GM21367 (cell line): ENCODE results near the gene ARL4D.
"Not testable (repeated sequence)": the region's sequence is repeated elsewhere in the genome, so short reads cannot be mapped to it uniquely, and the experiment has no call there.

Experiments used
- ATAC-seq: cut with Tn5 transposase; IDR thresholded peaks from one replicate; pipeline ENCODE4 v1.9.1; 2021; ENCODE audit not compliant: unreplicated experiment

ARL4D gene

GRCh38 chr17:43419375-43419882 is 20.6 kb downstream of the ARL4D start:
- not testable (repeated sequence) for ATAC-seq

GRCh38 chr17:43423777-43424455 is 25.1 kb downstream of the ARL4D start:
- no peak for ATAC-seq

DNA sequence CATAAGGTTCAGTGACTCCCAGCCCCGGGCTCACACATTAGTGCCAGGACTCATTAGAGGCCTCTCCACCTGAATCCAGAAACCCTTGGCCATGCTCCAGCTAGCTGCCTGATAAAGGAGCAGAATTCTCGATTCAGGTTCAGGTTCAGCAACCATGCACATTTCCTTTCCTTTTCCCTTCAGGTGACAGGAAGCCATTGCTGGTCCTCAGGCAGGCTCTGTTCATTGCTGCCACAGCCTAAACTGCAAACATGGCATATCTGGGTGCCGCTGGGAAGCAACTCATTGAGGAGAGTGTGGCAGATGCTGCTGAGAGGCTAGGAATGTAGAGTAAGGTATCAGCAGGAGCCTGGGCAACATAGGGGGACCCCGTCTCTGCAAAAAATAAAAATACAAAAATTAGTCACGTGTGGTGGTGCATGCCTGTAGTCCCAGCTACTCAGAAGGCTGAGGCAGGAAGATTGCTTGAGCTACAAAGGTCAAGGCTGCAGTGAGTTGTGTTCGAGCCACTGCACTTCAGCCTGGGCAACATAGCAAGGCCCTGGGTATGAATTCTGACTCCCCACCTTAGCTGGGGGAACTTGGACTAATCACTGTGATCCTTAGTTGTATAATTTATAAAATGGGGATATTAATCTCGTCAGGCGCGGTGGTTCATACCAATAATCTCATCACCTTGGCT is 28.7 kb downstream of the ARL4D start:
- no peak for ATAC-seq

DNA sequence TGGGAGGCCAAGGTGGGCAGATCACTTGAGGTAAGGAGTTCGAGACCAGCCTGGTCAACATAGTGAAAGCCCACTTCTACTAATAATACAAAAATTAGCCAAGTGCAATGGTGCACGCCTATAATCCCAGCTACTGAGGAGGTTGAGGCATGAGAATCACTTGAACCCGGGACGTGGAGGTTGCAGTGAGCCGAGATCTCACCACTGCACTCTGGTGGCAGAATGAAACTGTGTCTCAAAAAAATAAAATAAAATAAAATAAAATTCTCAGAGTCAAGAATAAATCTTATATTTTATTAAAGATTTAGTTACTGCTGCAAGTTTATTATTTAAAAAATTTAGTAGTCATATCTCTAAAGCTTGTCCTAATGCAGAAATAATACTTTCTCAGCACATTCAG is 29.7 kb downstream of the ARL4D start:
- ATAC-seq: no peak

- ATAC-seq: no peak
Observed at GRCh38 chr17:43430936-43431713, 32.3 kb downstream of the ARL4D start.

- ATAC-seq: no peak
Observed at GRCh38 chr17:43431714-43432523, 33.1 kb downstream of the ARL4D start.

GRCh38 chr17:43434902-43435319 is 36.1 kb downstream of the ARL4D start:
- no peak for ATAC-seq

DNA sequence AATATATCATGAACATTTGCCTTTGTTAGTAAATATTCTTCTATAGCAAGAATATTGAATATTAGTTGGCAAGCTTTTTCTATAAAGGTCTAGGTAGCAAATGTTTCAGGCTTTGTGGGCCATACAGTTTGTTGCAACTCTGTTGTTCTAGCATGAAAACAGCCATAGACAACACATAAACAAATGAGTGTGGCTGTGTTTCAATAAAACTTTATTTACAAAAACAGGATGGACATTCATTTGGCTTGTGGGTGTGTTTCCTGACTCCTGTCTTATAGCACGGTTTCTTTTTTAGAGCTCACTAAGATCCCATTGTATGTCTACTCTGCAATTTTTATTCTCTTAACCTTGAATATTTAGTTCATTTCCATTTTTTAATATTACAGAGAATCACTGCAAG is 39.0 kb downstream of the ARL4D start:
- no peak for ATAC-seq

- no peak for ATAC-seq
Observed at GRCh38 chr17:43438626-43439025, 39.8 kb downstream of the ARL4D start.

- ATAC-seq: no peak
Observed at GRCh38 chr17:43439041-43439440, 40.2 kb downstream of the ARL4D start.

DNA sequence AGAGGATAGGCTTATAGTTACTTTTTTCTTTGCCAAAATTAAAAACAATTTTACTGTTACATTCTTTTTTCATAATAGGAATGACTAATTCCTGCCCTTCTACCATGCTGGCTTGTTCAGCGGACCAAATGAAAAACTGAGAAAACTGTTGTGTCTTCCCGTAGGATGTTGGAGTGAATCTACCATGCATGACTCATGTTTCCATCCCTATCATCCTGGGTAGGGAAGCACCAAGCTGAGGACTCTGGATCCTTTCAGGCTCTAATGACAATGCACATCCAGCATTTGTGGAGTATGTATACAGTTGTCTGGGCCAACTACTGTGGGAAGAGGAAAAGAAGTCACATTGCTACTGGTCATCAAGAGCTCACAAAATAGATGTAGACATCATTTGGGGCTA is 43.9 kb downstream of the ARL4D start:
- ATAC-seq: no peak

DNA sequence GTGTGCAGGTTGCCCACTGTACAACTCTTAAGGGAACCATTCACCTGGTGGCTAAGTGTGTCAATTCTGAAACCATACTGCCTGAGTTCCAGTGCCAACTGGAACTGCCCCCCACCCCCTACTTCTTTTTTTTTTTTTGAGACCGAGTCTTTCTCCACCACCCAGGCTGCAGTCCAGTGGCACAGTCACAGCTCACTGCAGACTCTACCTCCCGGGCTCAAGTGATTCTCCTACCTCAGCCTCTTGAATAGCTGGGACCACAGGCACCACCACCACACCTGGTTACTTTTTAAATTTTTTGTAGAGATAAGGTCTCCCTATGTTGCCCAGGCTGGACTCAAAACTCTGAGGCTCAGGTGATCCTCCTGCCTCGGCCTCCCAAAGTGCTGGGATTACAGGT is 44.6 kb downstream of the ARL4D start:
- no peak for ATAC-seq

DNA sequence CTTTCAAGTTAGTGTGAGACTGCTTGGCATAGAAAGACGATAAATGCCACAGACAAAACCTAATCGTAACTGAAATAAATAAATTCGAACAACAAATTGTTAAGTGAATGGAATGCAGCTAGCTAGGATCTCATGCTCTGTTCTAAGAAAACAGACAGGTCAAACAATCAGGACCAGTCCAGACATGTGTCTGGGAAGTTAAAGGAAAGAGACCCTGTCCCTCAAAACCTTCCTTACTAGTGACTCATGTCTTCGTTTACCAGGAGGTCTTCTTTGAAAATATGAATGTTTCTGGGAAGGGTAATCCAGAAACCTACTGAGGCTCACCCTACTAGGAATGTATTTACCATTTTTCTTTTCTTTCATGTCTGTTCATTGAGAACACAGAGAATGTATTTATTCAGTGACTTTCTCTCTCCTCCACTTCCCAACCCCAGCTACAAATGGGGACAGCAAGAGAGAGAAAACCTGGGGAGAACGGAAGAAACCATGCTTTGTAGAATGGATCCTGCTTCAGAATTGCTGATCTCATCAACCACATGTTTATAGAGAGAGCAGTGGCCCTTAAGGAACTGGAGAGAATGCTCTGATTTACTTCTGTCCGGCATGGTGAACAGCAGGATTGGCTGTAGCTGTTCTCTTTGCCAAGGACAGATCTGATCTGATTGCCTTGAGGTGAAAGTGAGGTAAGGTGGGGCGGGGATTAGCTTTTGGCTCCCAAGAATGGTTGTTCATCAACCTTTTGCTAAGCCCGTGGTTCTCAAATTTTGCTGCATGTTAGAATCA is 45.6 kb downstream of the ARL4D start:
- no peak for ATAC-seq

DNA sequence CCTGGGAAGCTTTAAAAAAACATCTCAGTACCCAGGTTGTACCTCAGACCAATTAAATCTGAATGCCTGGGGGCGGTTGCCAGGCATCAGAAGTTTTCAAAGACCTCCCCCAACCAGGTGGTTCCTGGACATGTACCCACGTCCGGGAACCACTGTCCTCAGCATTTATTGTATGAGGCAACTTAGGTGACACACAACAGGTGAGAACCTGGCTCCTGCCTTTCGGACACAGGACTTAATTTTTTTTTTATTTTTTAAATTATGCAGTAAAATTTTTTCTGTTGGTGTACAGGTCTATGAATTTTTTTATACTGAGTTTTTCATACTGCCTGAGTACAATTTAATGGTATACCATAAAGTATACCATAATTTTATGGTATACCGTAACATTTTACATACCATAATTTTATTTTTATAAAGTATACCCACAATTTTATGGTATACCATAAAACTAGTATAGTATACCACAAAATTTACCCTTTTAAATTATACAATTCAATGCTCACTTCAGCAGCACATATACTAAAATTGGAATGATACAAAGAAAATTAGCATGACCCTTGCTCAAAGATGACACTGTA is 46.3 kb downstream of the ARL4D start:
- ATAC-seq: no peak

DNA sequence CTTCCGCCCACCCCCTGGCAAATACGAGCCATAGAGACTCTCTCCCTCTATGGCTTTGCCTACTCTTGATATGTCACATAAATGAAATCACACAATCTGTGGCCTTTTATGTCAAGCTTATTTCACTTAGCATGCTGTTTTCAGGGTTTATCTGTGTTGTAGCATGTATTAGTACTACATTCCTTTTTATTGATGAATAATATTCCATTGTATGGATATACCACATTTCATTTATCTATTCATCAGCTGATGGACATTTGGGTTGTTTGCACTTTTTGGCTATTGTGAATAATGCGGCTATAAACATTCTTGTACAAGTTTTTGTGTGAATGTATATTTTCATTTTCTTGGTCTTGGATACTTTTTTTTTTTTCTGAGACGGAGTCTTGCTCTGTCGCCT is 48.0 kb downstream of the ARL4D start:
- ATAC-seq: no peak

GRCh38 chr17:43448720-43449469 is 50.1 kb downstream of the ARL4D start:
- no peak for ATAC-seq

DNA sequence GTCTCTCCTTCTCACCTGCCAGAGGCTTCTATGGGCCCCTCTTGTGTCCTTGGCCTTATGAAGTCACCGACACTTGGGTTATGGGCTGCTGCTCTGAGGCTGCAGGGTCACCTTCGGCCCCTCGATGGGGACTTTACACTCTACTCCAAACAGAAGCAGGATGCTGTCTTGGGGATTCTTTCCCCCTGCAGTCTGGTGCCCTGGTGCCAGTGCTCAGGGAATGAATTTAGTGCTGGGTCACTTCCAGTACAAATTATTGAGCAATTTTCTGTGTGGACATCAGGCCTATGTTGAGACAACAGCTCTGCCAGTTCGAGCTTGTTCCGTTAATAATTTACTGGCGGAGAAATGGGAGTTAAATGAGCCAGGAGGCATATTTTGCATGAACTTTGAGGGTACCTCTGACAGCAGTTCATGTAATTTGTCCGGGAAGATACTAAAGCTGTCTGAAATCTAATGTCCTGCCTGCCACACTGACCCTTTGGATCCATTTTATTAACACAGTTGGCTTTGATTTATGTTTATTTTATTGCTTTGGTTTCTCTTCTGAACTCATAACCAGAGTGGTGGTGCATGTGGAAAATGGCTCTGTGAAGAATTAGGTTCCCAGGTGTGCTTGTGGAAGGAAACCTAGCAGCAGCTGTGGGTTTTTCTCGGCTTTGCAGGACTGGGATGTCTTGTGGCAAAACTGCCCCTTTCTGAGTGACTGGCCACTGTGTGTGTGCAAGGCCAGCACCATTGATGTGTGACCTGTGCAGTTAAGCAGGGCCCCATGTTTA is 50.9 kb downstream of the ARL4D start:
- no peak for ATAC-seq
